Measurements from ENCODE around the gene PDSS2.

GRCh38 chr6:107108201-107108890 lies 351.0 kb downstream of the PDSS2 start:
- TF ChIP-seq CTCF (IDR thresholded peaks at IDR 0.05), result no peak
- no peak for TF ChIP-seq POLR2A (IDR thresholded peaks at IDR 0.05)

Measured in testis (tissue), 2 donors.